DOHH2 (cell line): ENCODE data around the gene MYH15.

Experiments used
- EZH2phosphoT487 ChIP-seq: fragments of 200-600 bp; sonication (generic); IDR thresholded peaks from 2 replicates; pipeline ENCODE4 v1.6.1; 2017; ENCODE audit warnings: borderline replicate concordance, mild to moderate bottlenecking, antibody characterized with exemption, low read length, moderate library complexity, mixed read lengths
- TF ChIP-seq, protein P1 (sequence below): fragments of 200-600 bp; sonication (generic); IDR thresholded peaks from one replicate; pipeline ENCODE4 v1.5.1; 2014; ENCODE audit warnings: antibody characterized with exemption, mild to moderate bottlenecking, low read depth, low read length; ENCODE audit not compliant: poor library complexity, severe bottlenecking

DNA sequence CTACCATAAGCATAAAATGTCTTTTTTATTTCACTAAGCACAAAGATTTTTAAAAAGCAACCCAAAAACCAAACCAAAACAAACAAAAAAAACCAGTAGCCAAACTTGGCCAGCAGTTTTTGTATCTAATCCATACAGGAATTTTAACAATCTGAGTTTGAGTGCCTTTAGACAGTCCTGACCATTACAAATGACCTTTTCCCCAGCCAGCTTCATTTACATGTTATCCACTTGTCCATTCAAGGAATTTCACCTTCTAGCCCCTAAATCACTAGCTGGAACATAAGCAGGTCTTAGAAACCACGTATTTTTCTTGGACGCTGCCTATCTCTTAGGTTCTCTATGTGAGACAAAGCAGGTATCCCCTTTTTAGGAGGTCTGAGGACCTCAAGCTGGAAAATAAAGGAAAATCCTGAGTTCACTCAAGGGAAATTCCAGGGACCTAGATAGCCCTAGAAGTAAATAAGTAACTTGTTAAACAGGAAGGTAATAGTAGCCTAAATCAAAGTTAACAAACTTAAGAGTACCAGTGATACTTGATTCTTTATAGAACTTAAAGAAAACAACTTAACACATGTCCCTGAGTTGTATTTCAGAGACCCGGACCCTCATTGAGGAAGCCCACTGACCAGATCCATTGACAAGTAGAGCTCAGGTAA, 44.6 kb upstream of the MYH15 start:
- TF ChIP-seq, protein P1, sequence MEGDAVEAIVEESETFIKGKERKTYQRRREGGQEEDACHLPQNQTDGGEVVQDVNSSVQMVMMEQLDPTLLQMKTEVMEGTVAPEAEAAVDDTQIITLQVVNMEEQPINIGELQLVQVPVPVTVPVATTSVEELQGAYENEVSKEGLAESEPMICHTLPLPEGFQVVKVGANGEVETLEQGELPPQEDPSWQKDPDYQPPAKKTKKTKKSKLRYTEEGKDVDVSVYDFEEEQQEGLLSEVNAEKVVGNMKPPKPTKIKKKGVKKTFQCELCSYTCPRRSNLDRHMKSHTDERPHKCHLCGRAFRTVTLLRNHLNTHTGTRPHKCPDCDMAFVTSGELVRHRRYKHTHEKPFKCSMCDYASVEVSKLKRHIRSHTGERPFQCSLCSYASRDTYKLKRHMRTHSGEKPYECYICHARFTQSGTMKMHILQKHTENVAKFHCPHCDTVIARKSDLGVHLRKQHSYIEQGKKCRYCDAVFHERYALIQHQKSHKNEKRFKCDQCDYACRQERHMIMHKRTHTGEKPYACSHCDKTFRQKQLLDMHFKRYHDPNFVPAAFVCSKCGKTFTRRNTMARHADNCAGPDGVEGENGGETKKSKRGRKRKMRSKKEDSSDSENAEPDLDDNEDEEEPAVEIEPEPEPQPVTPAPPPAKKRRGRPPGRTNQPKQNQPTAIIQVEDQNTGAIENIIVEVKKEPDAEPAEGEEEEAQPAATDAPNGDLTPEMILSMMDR: no peak
- TF ChIP-seq EZH2phosphoT487: no peak
